PC-9 (cell line): ENCODE measurements around the gene DYNC2LI1. TPM values are rescaled to one million over a fixed set of nuclear protein-coding genes. Genes with fewer than 3 reads are reported as not detected.

Experiments used
- BruUV-seq: library from RNA; stranded (reverse); fragments of 400-500 nt; replicated peaks from 2 replicates; lab custom pipeline; 2021; lab: Mats Ljungman, UMichigan
- CTCF ChIA-PET: fragments of 300-600 bp; sonication (Branson Sonifier 250); formaldehyde crosslinking; loops from one replicate; lab custom pipeline; 2022; ENCODE audit warnings: antibody characterized with exemption; lab: Charles Lee
- POLR2A ChIA-PET: fragments of 300-600 bp; sonication (Branson Sonifier 250); formaldehyde crosslinking; loops from one replicate; lab custom pipeline; 2022; ENCODE audit warnings: antibody characterized with exemption; ENCODE audit not compliant: unreplicated experiment; lab: Charles Lee
- DNase-seq, 2 experiments: peaks; one replicate each; pipeline versions ENCODE4 v3.0.0 to v3.0.0-alpha.2; 2015 to 2022; ENCODE audit warnings: mixed read lengths in 1 of 2
- H2AFZ ChIP-seq: fragments of 200-600 bp; sonication (generic); 2 replicates; pipeline ENCODE4 v1.8.1; 2017; ENCODE audit warnings: antibody characterized with exemption
- H3F3A ChIP-seq: fragments of 200-600 bp; sonication (generic); 2 replicates; pipeline ENCODE4 v1.8.1; 2017; ENCODE audit warnings: antibody characterized with exemption, mild to moderate bottlenecking, low read depth; ENCODE audit not compliant: insufficient read depth
- H3K27ac ChIP-seq: fragments of 200-600 bp; sonication (generic); 2 replicates; pipeline ENCODE4 v1.6.1; 2016; ENCODE audit warnings: mixed run types
- H3K27me3 ChIP-seq: fragments of 200-600 bp; sonication (generic); 2 replicates; pipeline ENCODE4 v1.6.1; 2016; ENCODE audit warnings: low read depth, mixed run types; ENCODE audit not compliant: insufficient read depth
- H3K36me3 ChIP-seq: fragments of 200-600 bp; sonication (generic); 2 replicates; pipeline ENCODE4 v1.6.1; 2016; ENCODE audit warnings: low read depth, mixed run types
- H3K4me1 ChIP-seq: fragments of 200-600 bp; sonication (generic); replicated peaks from 2 replicates; pipeline ENCODE4 v1.6.1; 2016; ENCODE audit warnings: mixed run types; ENCODE audit not compliant: insufficient read depth
- H3K4me2 ChIP-seq: fragments of 200-600 bp; sonication (generic); 2 replicates; pipeline ENCODE4 v1.6.1; 2017; ENCODE audit warnings: mixed run types
- H3K4me3 ChIP-seq: fragments of 200-600 bp; sonication (generic); 2 replicates; pipeline ENCODE4 v1.6.1; 2016; ENCODE audit warnings: mixed run types
- H3K79me2 ChIP-seq: fragments of 200-600 bp; sonication (generic); 2 replicates; pipeline ENCODE4 v1.6.1; 2017; ENCODE audit warnings: low read depth, mixed run types
- H3K9me2 ChIP-seq: fragments of 200-600 bp; sonication (generic); 2 replicates; pipeline ENCODE4 v1.8.1; 2017; ENCODE audit warnings: mild to moderate bottlenecking; ENCODE audit not compliant: insufficient read depth
- H3K9me3 ChIP-seq: fragments of 200-600 bp; sonication (generic); 2 replicates; pipeline ENCODE4 v1.8.1; 2016; ENCODE audit warnings: low read depth; ENCODE audit not compliant: insufficient read depth
- H4K20me1 ChIP-seq: fragments of 200-600 bp; sonication (generic); 2 replicates; pipeline ENCODE4 v1.8.1; 2017; ENCODE audit not compliant: insufficient read depth
- EZH2 ChIP-seq: fragments of 200-600 bp; sonication (generic); IDR thresholded peaks from 2 replicates; pipeline ENCODE4 v1.8.0; 2017; ENCODE audit warnings: antibody characterized with exemption, low read depth
- intact Hi-C: fragments of 100-400 bp; cut with micrococcal nuclease; formaldehyde crosslinking; loops from one replicate; pipeline ENCODE4 v1.10.0; 2022; ENCODE audit not compliant: unreplicated experiment
- total RNA-seq: library from RNA; stranded (reverse); gene quantifications from 2 replicates; pipeline ENCODE4 v1.2.3, GENCODE V29; 2021
- TF ChIP-seq, protein P1 (sequence below): fragments of 200-600 bp; sonication (generic); conservative IDR thresholded peaks from 2 replicates; pipeline ENCODE4 v1.6.1; 2017; ENCODE audit warnings: mixed run types, antibody characterized with exemption, mild to moderate bottlenecking, moderate library complexity

Gene DYNC2LI1
- total RNA-seq, 1 experiment from 2014 or later, result 27.1 TPM

DNA sequence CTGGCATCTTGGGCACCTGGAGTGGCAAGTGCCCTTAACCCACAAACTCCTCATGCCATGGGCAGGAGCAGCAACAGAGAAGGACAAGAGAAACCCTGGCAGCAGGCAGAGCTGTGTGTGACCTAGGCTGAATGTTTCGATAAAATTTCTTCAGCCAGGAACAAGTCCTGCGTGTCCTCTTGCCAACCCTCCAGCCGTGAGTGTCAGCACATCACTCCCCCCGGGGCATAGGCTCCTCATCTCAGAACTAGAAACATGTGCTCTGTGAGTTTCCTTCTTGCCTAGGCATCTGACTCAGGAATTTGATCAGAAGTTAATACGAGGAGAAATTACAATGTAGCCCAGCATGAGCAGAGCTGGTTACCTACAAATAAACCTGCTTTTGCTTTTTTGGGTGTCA, 67.1 kb downstream of the DYNC2LI1 start:
- H3K4me3 ChIP-seq, result no peak overlapping the region
- H3K27ac ChIP-seq, result no peak overlapping the region
- no peaks in the 10 kb centered on the region for H3K4me1 ChIP-seq
- ChIA-PET CTCF (no interaction called here), POLR2A (no interaction called here)
- H3K9me3 ChIP-seq, result no peaks in the 10 kb centered on the region
- no peak overlapping the region for H3K4me2 ChIP-seq
- BruUV-seq, result no TSS peak
- intact Hi-C loops, result no loop called here
- DNase-seq, result no peak
- H3K36me3 ChIP-seq, result no peaks in the 10 kb centered on the region
- H3K27me3 ChIP-seq, result peaks cover 52% of the 10 kb centered on the region; the same call in 1 of the 2 replicates
- H3K79me2 ChIP-seq, result no peaks in the 10 kb centered on the region
- no peak overlapping the region for H2AFZ ChIP-seq
- H3F3A ChIP-seq, result no peaks in the 10 kb centered on the region
- no peaks in the 10 kb centered on the region for H4K20me1 ChIP-seq
- H3K9me2 ChIP-seq, result no peaks in the 10 kb centered on the region
- TF ChIP-seq EZH2, result no peak
- TF ChIP-seq, protein P1, sequence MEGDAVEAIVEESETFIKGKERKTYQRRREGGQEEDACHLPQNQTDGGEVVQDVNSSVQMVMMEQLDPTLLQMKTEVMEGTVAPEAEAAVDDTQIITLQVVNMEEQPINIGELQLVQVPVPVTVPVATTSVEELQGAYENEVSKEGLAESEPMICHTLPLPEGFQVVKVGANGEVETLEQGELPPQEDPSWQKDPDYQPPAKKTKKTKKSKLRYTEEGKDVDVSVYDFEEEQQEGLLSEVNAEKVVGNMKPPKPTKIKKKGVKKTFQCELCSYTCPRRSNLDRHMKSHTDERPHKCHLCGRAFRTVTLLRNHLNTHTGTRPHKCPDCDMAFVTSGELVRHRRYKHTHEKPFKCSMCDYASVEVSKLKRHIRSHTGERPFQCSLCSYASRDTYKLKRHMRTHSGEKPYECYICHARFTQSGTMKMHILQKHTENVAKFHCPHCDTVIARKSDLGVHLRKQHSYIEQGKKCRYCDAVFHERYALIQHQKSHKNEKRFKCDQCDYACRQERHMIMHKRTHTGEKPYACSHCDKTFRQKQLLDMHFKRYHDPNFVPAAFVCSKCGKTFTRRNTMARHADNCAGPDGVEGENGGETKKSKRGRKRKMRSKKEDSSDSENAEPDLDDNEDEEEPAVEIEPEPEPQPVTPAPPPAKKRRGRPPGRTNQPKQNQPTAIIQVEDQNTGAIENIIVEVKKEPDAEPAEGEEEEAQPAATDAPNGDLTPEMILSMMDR, result no peak

DNA sequence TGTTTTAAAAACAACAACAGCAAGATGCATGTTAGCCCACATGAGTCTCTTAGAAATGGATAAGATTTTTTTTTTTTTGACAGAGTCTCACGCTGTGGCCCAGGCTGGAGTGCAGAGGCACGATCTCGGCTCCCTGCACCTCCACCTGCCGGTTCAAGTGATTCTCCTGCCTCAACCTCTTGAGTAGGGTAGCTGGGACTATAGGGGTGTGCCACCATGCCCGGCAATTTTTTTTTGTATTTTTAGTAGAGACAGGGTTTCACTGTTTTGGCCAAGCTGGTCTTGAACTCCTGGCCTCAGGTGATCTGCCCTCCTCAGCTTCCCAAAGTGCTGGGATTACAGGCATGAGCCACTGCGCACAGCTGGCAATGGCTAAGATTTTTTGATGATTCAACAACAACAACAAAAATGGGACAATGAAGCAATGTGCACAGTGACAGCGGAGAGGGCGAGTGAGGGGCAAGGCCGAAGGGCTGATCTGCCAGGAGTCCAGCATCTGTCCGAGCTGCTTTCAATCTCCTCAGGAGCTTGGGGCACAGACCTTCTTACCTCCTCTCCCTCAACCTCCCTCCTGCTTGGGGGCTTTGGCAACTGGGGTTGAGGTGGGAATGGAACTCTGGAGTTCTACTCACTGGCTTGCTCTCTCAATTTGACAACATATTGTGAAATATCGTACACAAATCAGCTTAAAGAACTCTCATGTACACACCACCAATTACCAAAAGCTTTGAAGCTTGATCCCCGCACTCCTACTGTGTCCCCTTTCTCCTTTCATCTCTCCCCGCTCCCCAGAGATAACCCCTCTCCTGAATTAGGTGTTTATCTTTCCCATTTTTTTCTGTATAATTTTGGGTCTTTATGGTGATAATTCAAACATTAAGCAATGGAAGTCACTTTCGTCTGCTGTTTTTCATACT, 68.4 kb downstream of the DYNC2LI1 start:
- Histone ChIP-seq H3K4me2 (no peak overlapping the region), H3K27ac (no peak overlapping the region), H2AFZ (no peak overlapping the region), H3K4me1 (no peaks in the 10 kb centered on the region), H3K9me3 (no peaks in the 10 kb centered on the region), H3K27me3 (peaks cover 44% of the 10 kb centered on the region; the same call in 1 of the 2 replicates), H3K9me2 (no peaks in the 10 kb centered on the region), H3K36me3 (no peaks in the 10 kb centered on the region), H3K79me2 (no peaks in the 10 kb centered on the region), H4K20me1 (no peaks in the 10 kb centered on the region), H3K4me3 (no peak overlapping the region), H3F3A (no peaks in the 10 kb centered on the region)
- DNase-seq, result no peak
- POLR2A ChIA-PET, result no interaction called here
- CTCF ChIA-PET, result interaction anchor here (0.5 kb wide), 1 partner anchor 22 kb away, joined by 3 read pairs; no protein-coding TSS in a partner anchor
- intact Hi-C loops, result no loop called here
- no peak for TF ChIP-seq EZH2
- TF ChIP-seq, protein P1, result no peak
- BruUV-seq, result no TSS peak

DNA sequence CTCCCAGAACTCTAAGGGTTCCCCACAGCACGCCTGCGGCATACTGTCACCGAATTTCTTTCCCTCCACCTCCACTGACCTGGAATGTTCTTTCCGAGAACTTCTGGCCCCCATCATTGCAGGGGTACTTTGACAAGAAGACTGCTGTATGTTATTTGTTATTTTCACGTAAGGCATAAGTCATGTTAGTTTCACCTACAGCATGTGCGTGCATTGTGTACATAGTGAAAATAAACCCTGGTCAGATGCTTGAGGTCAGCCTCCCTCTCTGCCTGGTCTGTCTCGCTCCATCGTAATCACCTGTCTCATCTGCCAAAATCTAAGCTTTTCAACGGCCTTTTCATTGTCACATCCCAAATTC, 69.0 kb downstream of the DYNC2LI1 start:
- CTCF ChIA-PET, result no interaction called here
- intact Hi-C loops, result no loop called here

More for the DNA sequence above, 69.0 kb downstream of the DYNC2LI1 start:
- DNase-seq, result no peak
- no peak overlapping the region for H3K4me2 ChIP-seq
- no peak overlapping the region for H3K4me3 ChIP-seq
- H2AFZ ChIP-seq, result no peak overlapping the region
- TF ChIP-seq, protein P1, result no peak
- TF ChIP-seq EZH2, result no peak
- BruUV-seq, result no TSS peak
- H3K36me3 ChIP-seq, result no peaks in the 10 kb centered on the region
- H3K9me2 ChIP-seq, result no peaks in the 10 kb centered on the region
- no peaks in the 10 kb centered on the region for H3K79me2 ChIP-seq
- no peaks in the 10 kb centered on the region for H4K20me1 ChIP-seq
- POLR2A ChIA-PET, result no interaction called here
- H3K9me3 ChIP-seq, result no peaks in the 10 kb centered on the region
- H3F3A ChIP-seq, result no peaks in the 10 kb centered on the region
- H3K27me3 ChIP-seq, result peaks cover 38% of the 10 kb centered on the region; the same call in 1 of the 2 replicates
- H3K4me1 ChIP-seq, result no peaks in the 10 kb centered on the region
- H3K27ac ChIP-seq, result no peak overlapping the region
